HG02759 (cell line): ENCODE measurements around the gene ZNF672.
"Not testable (repeated sequence)": the region's sequence is repeated elsewhere in the genome, so short reads cannot be mapped to it uniquely, and the experiment has no call there.

Source experiments
- ATAC-seq: cut with Tn5 transposase; IDR thresholded peaks from one replicate; pipeline ENCODE4 v1.9.1; 2021; ENCODE audit warnings: mild to moderate bottlenecking, moderate library complexity; ENCODE audit not compliant: unreplicated experiment

ZNF672 gene

GRCh38 chr1:248837781-248838356 is at the start of gene ZNF672:
Gene ZNF672 (plus strand): TSS chr1:248838224. CDS start chr1:248847275, 9,051 bp downstream.
- ATAC-seq = peak; percentile 81

- no peak for ATAC-seq
These were observed 49.7 kb upstream of the ZNF672 start for GRCh38 chr1:248788327-248788726.

- ATAC-seq = not testable (repeated sequence)
These were observed 48.7 kb upstream of the ZNF672 start for GRCh38 chr1:248789337-248789736.

GRCh38 chr1:248790456-248790855 is 47.6 kb upstream of the ZNF672 start:
- ATAC-seq = no peak

- no peak for ATAC-seq
These were observed 47.0 kb upstream of the ZNF672 start for GRCh38 chr1:248791010-248791409.

- ATAC-seq = peak; percentile 39
These were observed 45.7 kb upstream of the ZNF672 start for GRCh38 chr1:248792342-248792741.

GRCh38 chr1:248793592-248793991 is 44.4 kb upstream of the ZNF672 start:
- ATAC-seq = peak; percentile 91

- not testable (repeated sequence) for ATAC-seq
These were observed 43.4 kb upstream of the ZNF672 start for GRCh38 chr1:248794663-248795062.

- no peak for ATAC-seq
These were observed 39.2 kb upstream of the ZNF672 start for GRCh38 chr1:248798791-248799190.

- ATAC-seq = no peak
These were observed 37.6 kb upstream of the ZNF672 start for GRCh38 chr1:248800459-248800858.

GRCh38 chr1:248802454-248802853 is 35.6 kb upstream of the ZNF672 start:
- ATAC-seq = no peak

GRCh38 chr1:248803501-248803900 is 34.5 kb upstream of the ZNF672 start:
- ATAC-seq = not testable (repeated sequence)

GRCh38 chr1:248804771-248805681 is 33.0 kb upstream of the ZNF672 start:
- ATAC-seq = peak; percentile 86

GRCh38 chr1:248805876-248806275 is 32.1 kb upstream of the ZNF672 start:
- ATAC-seq = no peak

GRCh38 chr1:248807067-248807737 is 30.8 kb upstream of the ZNF672 start:
- ATAC-seq = peak; percentile 55

GRCh38 chr1:248808876-248809275 is 29.1 kb upstream of the ZNF672 start:
- no peak for ATAC-seq

GRCh38 chr1:248810000-248810726 is 27.9 kb upstream of the ZNF672 start:
- ATAC-seq = no peak

GRCh38 chr1:248810727-248811513 is 27.1 kb upstream of the ZNF672 start:
- no peak for ATAC-seq

GRCh38 chr1:248811514-248812490 is 26.2 kb upstream of the ZNF672 start:
- ATAC-seq = no peak
